ENCODE data around the gene USP3.

Gene USP3

GRCh38 chr15:63504247-63504978 is at the start of gene USP3:
Gene USP3, plus strand, starts transcription at chr15:63504593. Its CDS starts 147 bp downstream, at chr15:63504740.
- peak; percentile 88 for DNase-seq (ENCODE audit: low spot score)

- DNase-seq (ENCODE audit: low spot score): no peak
Measured at GRCh38 chr15:63456258-63456657, 48.1 kb upstream of the USP3 start.

- DNase-seq (ENCODE audit: low spot score): no peak
Measured at GRCh38 chr15:63457379-63457778, 47.0 kb upstream of the USP3 start.

- DNase-seq (ENCODE audit: low spot score): no peak
Measured at GRCh38 chr15:63458026-63458425, 46.4 kb upstream of the USP3 start.

- no peak for DNase-seq (ENCODE audit: low spot score)
Measured at GRCh38 chr15:63458794-63459395, 45.5 kb upstream of the USP3 start.

- DNase-seq (ENCODE audit: low spot score): no peak
Measured at GRCh38 chr15:63460210-63461155, 43.9 kb upstream of the USP3 start.

- no peak for DNase-seq (ENCODE audit: low spot score)
Measured at GRCh38 chr15:63461230-63461985, 43.0 kb upstream of the USP3 start.

- DNase-seq (ENCODE audit: low spot score): no peak
Measured at GRCh38 chr15:63462088-63462487, 42.3 kb upstream of the USP3 start.

GRCh38 chr15:63463036-63463435 is 41.4 kb upstream of the USP3 start:
- DNase-seq (ENCODE audit: low spot score): no peak

GRCh38 chr15:63463793-63464192 is 40.6 kb upstream of the USP3 start:
- no peak for DNase-seq (ENCODE audit: low spot score)

- no peak for DNase-seq (ENCODE audit: low spot score)
Measured at GRCh38 chr15:63465104-63465503, 39.3 kb upstream of the USP3 start.

GRCh38 chr15:63466378-63467192 is 37.8 kb upstream of the USP3 start:
- peak; percentile 42 for DNase-seq (ENCODE audit: low spot score)

- DNase-seq (ENCODE audit: low spot score): no peak
Measured at GRCh38 chr15:63469190-63469589, 35.2 kb upstream of the USP3 start.

- DNase-seq (ENCODE audit: low spot score): no peak
Measured at GRCh38 chr15:63469984-63470383, 34.4 kb upstream of the USP3 start.

- DNase-seq (ENCODE audit: low spot score): no peak
Measured at GRCh38 chr15:63473007-63473748, 31.2 kb upstream of the USP3 start.

- no peak for DNase-seq (ENCODE audit: low spot score)
Measured at GRCh38 chr15:63473749-63473998, 30.7 kb upstream of the USP3 start.

- DNase-seq (ENCODE audit: low spot score): no peak
Measured at GRCh38 chr15:63473999-63474809, 30.2 kb upstream of the USP3 start.

- no peak for DNase-seq (ENCODE audit: low spot score)
Measured at GRCh38 chr15:63474810-63475316, 29.5 kb upstream of the USP3 start.

GRCh38 chr15:63475707-63476106 is 28.7 kb upstream of the USP3 start:
- DNase-seq (ENCODE audit: low spot score): no peak

GRCh38 chr15:63476229-63476632 is 28.2 kb upstream of the USP3 start:
- peak; percentile 82 for DNase-seq (ENCODE audit: low spot score)
